GM18873 (cell line): Measurements from ENCODE around the gene TET2.

Source experiments
- ATAC-seq: cut with Tn5 transposase; IDR thresholded peaks from one replicate; pipeline ENCODE4 v1.9.1; 2021; ENCODE audit warnings: mild to moderate bottlenecking, moderate library complexity, moderate number of reproducible peaks; ENCODE audit not compliant: unreplicated experiment, low FRiP score

Gene TET2

DNA sequence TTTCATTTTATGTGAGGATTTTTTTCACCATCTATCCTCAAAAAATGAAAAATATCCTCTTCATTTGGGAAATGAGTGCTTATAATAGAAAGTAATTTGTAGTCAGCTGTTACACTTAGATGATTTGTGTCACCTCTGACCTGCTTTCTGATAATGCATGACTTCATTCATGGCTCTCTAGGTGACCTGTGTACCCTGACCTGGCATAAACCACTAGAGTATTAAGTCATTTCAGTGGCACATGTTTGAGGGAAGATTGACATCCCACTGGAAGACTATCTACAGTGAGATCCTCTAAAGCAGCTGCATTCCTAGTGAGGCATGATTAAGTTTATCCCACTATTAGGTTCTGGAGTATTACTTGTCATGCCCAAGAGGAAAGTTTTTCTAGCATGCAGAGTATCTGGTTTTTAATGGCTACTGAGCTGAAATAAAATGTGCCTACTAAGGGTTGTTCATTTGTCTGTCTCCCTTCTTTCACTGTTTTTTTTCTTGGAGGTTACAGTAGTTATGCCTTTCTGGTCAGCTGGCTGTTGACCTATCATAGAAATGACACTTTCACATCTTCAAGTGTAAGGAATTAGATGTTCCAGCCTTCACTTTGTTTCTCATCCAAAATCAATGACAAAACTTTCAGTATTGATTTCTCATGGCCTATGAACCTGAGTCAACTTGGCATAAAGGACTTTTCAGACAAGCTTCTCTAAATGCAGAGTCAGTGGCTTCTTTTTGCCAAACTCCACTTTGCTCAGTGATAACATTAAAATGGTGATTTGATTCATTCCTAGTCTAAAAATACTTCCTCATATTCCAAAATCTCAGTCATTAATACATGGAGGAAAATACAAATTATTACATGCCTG is 33.1 kb downstream of the TET2 start:
- no peak for ATAC-seq

DNA sequence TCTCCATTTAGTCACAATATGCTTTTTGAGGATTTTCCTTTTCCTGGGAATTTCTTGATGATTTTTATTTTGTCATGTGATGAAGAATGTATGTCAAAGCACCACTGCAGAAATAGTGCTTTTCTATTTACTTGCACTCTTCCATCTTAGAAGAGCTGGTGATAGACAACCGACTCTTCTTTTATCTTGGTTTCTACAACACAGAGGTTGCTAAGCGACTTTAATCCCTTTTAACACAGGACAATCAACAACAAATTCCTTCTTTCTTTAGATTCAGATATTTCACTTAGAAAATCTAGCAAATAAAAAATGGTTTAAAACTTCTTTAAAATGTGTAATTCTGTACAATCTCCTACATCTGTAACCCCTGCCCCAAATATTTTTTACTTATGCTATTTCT is 34.6 kb downstream of the TET2 start:
- no peak for ATAC-seq

DNA sequence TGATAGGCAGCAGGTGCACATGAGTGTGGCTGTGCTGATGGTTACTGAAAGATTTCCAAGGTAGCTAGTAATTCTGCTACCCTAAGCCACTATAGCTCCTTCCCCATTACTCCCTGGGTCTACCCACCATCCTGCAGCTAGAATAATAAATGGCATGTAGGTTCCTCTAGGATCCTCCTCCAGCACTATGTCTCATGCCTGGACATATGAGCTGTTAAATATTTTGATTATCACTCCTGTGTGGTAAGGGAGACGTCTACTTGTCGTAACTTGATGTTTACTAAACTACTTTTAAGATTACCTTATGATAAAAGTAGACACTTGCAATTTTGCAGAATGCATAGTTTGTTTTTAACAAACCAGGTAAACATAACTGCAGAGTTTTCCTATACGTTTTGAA is 35.5 kb downstream of the TET2 start:
- ATAC-seq = no peak

DNA sequence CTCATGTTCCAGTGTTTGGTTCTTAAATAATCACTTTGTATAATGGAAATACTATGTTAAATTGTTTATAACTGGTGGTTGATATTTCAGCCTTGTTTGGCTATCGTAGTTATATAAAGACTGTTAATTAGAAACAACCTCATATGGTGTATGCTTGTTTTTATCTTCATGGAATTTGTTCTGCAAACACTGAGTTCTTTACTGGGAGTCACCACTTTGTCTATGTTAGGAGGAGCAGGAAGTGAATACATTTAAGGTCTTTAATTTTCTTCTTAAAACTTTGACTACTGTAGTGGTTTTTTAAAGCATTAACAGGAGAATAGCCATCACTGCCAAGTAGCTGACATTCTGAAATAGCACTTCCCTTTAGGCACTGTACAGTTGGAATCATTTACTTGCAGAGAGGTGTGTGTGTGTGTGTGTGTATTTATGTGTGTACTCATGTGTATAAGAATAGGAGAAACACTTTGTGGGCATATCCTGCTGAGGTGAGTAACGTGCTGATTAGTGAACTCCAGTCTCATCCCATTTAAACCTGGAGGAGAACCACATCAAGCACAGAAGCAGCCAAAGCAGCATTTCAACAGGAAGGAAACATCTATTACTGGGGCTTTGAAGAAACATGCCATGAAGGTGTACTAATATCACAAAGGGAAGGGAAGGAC is 37.8 kb downstream of the TET2 start:
- ATAC-seq = no peak

DNA sequence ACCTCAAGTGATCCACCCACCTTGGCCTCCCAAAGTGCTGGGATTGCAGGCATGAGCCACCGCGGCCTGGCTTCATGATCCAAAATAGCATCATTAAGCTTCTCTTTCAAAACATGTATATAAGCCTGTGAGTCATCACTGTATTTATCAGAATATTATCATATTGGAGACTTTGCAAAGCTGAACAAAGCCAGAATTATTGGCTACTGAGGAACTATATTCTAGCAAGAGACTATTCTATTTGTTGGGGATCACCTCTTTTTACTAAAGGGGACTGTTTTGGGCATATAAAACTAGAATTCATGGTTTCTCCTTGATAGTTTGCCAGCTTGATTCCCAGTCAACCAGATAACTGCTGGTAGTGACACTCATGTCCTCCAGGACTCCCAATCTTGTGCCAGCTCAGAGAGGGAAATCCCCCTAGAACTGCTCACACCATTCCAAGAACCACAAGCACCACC is 40.1 kb downstream of the TET2 start:
- no peak for ATAC-seq

DNA sequence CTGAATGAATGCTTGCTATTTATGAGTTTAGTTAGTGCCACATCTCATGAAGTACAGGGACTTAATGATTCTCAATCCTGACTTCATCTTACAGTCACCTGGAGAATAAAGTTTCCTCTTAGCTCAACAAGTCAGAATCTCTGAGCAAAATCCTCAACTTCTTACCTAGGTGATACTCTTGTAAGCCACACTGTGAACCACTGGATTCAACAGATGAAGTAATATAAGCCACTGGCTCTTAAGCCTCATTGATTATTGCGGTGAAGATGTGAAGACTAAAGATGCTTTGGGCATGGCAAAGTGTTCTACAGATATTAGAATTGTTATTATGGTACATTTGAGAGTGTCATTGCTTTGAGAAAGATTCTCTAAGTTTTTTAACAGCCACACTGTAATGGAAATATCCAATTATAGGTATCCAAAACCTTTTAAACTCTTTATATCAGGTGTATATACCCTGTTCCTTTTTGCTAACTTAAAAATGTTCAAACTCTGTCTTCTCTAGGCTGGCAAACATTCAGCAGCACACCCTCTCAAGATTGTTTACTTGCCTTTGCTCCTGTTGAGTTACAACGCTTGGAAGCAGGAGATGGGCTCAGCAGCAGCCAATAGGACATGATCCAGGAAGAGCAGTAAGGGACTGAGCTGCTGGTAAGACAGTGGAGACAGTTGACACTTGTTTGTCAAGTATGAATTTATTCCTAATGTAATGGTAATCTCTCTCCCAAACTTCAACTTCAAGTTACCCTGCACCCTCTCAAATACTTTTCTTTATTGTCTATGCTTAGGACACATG is 43.4 kb downstream of the TET2 start:
- ATAC-seq = no peak

DNA sequence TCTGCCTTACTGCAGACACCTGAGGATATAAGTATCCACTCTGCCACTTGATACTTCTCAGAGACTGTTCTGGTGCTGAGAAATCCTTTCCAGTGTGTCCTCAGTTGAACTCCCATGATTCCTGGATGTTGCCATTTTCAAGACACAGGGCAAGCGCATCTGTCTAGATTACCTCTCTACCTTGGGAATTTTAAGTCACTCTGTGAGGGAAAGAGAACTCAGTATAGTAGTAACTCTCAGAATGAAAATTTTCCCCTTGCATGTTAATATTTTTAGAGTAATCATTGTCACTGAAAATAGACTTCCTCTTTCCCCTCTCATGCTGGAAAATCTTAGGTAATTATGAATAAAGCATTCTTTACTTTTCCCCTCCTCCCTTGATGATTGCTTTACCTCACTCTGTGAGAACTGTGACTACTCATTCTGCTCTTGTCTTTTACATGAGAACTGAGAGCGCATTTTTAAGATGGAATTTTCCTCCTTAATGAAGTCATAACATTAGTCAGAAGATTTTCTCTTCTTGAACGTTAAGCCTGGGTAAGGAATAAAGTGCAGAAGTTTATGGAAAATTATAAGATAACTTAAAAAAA is 45.0 kb downstream of the TET2 start:
- peak; percentile 43 for ATAC-seq

DNA sequence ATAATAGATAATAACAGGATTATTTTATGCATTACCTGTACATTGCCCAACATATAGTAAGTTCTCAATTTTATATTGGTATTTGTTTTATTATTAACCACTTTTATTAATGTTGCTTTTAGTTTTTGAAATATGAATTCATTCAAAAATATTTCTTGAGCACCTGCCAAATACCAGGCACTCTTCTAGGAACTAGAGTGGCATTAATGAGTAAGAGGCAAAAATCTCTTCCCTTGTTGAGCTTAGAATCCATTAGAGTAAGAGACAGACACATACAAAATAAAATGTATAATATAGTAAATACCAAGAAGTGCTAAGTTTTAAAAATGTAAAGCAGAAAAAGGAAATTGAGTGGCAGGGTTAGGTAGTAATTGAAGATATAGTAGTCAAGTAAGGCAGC is 45.8 kb downstream of the TET2 start:
- ATAC-seq = no peak

DNA sequence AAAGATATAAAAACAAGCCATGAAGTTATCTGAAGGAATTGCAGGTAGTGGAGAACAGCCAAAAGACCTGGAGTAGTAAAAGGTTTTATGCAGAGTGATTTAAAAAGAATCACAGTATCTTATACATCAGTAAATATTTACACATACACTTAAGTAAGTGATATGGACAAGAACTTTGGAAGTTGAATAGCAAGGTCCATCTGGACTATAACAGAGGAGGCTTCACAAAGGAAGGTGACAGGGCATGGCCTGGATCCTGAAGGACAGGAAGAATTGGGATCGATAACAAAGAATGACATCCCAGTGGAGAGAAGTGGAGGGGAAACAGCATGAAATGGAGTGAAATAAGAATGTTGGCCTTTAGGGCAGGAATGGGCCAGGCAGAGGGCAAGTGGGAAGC is 46.2 kb downstream of the TET2 start:
- no peak for ATAC-seq

DNA sequence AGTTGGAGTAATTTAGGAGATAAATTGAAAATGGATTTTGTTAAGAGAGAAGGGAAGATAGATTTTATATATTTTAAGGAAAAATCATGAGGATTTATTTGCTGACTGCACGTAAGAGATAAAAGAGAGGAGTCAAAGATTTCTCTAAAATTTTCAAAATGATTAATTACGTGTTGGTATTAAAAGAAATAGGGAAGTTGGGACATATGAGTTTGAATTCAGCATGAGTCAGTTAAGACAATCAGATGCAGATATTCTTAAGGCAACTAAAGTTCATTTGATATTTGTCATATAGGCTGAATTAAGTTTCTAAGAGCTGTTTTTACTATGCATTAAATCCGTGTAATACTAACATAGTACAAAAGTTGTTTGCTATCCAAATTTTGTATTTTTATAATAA is 46.9 kb downstream of the TET2 start:
- no peak for ATAC-seq

DNA sequence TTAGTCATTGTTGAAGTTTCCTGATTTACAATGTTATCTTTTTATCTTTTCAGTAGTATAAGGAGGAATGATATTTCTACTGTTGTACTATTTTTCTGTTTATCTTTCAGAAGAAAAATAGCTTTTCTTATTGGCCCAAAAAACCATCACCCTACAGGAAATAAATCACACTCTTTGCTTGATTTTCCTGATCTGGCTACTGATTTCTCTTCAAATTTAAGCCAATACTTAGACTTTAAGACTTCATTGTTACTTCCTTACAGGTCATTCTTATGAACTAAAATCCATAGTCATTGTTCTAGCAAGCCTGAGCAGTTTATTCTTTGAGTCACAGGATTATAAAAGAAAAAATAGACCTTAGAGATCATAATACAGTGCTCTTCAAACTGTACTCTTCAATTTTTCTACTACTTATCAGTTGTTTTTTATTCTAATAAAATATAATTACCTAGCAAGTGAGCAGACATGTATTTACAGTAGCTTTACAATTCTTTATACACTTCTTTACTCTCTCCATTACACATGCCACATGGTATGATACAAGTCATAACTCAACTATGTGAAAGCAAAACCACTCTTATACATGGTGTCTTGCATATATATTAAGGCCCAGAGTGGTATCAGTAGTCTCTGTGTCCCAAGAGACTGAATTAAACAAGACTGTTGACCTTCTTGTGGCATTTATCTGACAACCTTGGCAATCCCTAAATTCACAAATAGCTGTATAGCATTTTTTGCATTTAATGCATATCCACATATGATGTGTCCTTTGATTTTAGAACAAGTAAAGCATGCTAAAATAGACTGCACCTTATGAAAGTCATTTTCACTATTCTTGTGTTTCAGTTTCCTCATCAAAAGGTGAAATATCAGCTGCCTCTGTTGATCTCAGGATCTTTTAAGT is 47.9 kb downstream of the TET2 start:
- ATAC-seq = peak; percentile 90

DNA sequence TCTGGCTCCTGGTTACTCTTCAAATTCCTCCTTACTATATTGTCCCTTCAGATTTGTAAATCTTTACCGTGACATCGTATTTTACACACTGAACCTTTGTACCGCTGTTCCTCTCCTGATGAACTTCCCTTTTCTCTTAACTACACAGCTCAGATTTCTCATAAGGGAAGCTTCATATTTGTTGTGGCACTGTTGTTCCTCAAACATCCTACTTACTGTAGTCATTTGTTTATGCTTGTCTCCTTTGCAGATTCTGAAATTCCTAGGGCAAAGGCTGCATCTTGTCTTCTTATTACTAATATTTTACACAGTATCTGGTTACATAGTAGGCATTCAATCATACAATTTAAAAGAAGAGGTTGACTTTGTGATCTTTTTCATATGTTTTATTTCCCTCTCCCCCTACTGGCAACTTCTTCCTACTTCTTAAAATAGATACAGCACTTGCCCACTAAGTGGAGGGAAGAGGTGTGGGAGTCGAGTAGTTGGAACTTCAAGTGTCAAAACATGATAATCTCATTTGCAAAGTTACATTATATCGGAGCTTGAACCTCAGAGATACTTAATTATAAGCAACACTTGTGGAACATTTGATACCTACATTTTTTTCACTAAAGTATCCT is 50.0 kb downstream of the TET2 start:
- no peak for ATAC-seq

DNA sequence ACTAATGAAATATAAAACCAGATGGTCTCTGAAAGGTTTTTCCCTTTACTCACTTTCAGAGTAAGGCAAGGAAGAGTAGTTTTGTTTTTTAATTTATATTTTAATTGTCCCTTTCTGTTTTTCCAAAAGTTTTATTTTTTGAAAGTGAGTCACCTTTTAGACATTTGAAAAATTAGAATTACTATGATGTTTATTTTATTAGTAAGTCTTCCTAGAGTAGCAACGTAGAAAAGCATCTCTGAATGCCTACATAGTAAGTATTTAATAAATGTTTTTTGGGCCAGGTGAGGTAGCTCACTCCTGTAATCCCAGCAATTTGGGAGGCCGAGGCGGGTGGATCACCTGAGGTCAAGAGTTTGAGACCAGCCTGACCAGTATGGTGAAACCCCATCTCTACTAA is 51.1 kb downstream of the TET2 start:
- no peak for ATAC-seq

DNA sequence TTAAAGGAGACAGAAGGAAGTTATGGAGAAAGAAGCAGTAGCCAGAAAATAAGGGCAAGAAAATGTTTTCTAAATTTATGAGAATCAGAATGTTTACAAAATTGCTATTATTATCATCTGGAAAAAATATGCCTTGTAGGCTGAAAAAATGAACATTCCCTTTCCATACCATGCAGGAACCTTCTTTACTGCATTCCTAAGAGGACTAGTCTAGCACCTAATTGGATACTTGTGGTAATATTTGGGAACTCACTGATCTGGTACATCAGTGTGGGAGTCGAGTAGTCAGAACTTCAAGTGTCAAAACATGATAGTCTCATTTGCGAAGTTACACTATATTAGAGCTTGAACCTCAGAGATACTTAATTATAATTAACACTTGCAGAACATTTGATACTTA is 51.9 kb downstream of the TET2 start:
- ATAC-seq = no peak

DNA sequence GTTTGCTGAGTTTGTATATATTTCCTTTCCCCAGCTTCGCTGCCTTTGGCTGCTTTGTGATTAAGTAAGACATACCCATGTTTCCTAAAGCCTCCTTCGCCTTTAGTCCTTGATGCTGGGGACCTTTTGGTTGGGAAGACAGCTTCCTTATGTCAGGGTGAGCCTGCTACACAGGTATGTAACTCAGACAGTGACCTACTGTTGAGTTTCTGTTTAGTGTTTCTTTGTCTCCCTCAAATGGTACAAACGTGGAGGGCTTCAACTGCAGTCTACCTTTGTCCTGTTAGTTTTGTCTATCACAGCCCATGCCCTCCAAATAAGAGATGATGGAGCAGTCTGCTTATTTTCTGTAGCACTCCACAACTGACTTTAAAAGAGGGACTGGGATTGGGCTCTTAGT is 59.5 kb downstream of the TET2 start:
- no peak for ATAC-seq

DNA sequence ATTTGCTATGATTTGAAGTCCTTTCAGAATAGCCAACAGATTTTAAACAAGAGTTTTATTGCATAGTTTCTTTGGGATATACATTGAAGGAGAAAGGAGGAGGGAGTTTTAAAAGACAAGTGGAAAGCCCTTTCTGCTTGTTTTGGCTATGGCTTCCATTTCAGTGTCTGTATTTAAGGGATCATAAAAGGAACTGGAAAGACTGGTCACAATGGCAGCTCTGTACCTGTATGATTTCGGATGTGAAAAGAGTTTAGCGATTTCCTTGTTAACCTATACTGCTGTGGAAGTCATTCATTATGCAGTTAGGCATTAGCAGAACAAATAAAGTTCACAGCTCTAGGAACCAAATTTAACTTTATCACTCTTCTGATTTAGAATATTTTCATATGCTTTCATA is 60.7 kb downstream of the TET2 start:
- no peak for ATAC-seq

DNA sequence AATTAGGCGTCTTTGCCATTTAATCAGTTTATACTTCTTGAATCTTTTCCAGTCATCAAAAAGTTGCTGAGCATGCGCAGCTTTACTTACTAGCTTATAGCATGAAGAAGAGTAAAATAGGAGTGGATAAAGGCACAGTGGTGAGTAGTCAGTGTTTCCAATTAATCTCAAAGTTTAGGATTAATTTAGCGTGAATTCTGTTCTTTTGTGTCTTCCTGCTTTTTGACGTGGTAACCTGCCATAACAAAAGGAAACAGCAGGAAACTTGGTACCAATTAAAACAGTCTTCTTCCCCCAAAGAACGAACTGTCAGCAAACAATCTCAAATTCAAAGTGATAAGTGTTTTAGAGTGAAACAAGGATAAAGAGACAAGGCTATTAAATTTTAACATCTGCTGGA is 61.9 kb downstream of the TET2 start:
- no peak for ATAC-seq

DNA sequence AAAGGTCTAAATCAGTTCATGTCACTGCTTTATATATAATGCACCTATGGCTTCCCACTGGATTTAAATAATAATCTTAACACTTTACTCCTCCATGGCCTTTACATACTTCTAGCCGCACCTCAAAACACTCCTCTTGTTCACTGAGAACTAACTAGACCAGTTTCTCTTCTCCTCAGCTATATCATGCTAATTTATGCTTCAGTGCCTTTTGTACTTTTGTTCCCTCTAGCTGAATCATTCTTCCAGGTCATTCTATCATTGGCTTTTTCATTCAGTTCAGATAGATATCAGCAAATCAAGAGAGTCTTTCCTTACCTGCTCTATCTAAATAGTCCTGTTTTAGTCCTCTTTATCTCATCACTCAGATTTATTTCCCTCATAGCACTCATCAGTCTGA is 64.2 kb downstream of the TET2 start:
- no peak for ATAC-seq

DNA sequence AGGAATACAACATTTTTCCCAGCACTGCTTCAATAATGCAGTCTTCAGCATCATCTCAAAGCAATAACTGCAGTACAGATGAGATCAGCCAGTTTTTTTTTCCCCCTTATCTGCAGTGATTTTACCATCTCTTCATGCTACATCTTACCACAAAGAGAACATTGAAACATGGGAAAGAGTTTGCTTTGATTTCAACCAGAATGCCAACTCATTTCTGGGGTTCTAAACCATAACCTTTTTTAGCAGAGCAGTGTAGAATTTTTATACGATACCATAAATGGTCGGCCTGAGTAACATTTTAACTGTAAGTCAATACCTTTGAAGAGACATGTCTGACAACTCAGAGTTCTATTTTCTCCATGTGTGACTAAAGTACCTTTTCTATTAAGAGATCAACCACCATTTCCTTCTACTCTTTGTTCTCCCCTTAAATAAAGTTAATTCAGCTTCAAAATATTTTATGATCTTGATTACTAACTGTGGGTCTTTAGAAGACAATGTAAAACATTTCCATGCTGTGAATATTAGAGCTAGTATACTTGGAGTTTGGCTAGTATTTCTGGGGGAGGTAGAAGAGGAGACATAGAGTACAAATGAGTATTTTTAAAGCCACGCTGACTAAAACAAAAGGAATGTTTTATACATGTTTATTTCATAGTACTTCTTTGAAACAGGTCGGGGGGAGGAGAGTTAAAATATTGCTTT is 69.1 kb downstream of the TET2 start:
- ATAC-seq = peak; percentile 58
